ENCODE measurements around the gene ZC3H15.

- TF ChIP-seq CTCF (IDR thresholded peaks at IDR 0.05) (no peak), POLR2A (IDR thresholded peaks at IDR 0.05) (no peak)
These were observed 48.3 kb upstream of the ZC3H15 start for GRCh38 chr2:186437719-186438118.

Measured in right lobe of liver (tissue), 4 donors.